ENCODE measurements around the gene GSE1. TPM values are rescaled to one million over a fixed set of nuclear protein-coding genes. Genes with fewer than 3 reads are reported as not detected.

The GSE1 gene
- total and polyA plus RNA-seq, 9 of the 15 experiments (the other 6 are each of a cell fraction or from before 2014, with no cell fraction given), result 12.2 to 244 (median 57.9) TPM

- TF ChIP-seq HMBOX1 (IDR thresholded peaks at IDR 0.05) (no peak), CTCF (IDR thresholded peaks at IDR 0.05 in 2 of 3, conservative IDR thresholded peaks at IDR 0.05 in 1 of 3; ENCODE audit: insufficient read depth in 2 of 3, low read depth in 1 of 3, low read length in 3 of 3) (peak; percentile 51 to 61 (median 55)), POLR2AphosphoS2 (IDR thresholded peaks at IDR 0.05; ENCODE audit: low read length) (peak; percentile 93), PYGO2 (tag; IDR thresholded peaks at IDR 0.05) (no peak), POLR2A (conservative IDR thresholded peaks at IDR 0.05) (peak; percentile 48), ELF2 (CRISPR knock-in tag; IDR thresholded peaks at IDR 0.05) (no peak), BRD4 (IDR thresholded peaks at IDR 0.05) (no peak), RAD21 (CRISPR knock-in tag; conservative IDR thresholded peaks at IDR 0.05 in 1 of 2, IDR thresholded peaks at IDR 0.05 in 1 of 2) (peak in 1 of 2 experiments; percentile 47; a peak in 2 of 4 replicates), L3MBTL2 (IDR thresholded peaks at IDR 0.05) (0 out of 2 replicates have a peak, but pooled peaks have one; percentile 29), PCBP2 (IDR thresholded peaks at IDR 0.05; ENCODE audit: low read depth, low read length, poor library complexity, severe bottlenecking) (no peak), CEBPB (tag; IDR thresholded peaks at IDR 0.05) (no peak), CGGBP1 (CRISPR knock-in tag; IDR thresholded peaks at IDR 0.05) (no peak), PML (IDR thresholded peaks at IDR 0.05; ENCODE audit: low read length) (0 out of 2 replicates have a peak, but pooled peaks have one; percentile 25), ILF3 (IDR thresholded peaks at IDR 0.05; ENCODE audit: borderline replicate concordance) (0 out of 2 replicates have a peak, but pooled peaks have one; percentile 4), SMARCA5 (IDR thresholded peaks at IDR 0.05) (no peak), ZNF551 (CRISPR knock-in tag; IDR thresholded peaks at IDR 0.05) (0 out of 2 replicates have a peak, but pooled peaks have one; percentile 25), HDAC6 (IDR thresholded peaks at IDR 0.05; ENCODE audit: low read depth, low read length) (no peak), POLR2AphosphoS5 (IDR thresholded peaks at IDR 0.05; ENCODE audit: control insufficient read depth, insufficient read depth, low read depth, low read length) (peak; percentile 52), POLR2B (IDR thresholded peaks at IDR 0.05; ENCODE audit: low read depth, partially characterized antibody) (peak; percentile 57), SUPT5H (IDR thresholded peaks at IDR 0.05) (peak; percentile 55), BRD9 (IDR thresholded peaks at IDR 0.05; ENCODE audit: low read depth, partially characterized antibody) (no peak)
- TF ChIP-seq, protein P1, sequence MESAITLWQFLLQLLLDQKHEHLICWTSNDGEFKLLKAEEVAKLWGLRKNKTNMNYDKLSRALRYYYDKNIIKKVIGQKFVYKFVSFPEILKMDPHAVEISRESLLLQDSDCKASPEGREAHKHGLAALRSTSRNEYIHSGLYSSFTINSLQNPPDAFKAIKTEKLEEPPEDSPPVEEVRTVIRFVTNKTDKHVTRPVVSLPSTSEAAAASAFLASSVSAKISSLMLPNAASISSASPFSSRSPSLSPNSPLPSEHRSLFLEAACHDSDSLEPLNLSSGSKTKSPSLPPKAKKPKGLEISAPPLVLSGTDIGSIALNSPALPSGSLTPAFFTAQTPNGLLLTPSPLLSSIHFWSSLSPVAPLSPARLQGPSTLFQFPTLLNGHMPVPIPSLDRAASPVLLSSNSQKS (CRISPR knock-in tag; IDR thresholded peaks at IDR 0.05), result no peak
- TF ChIP-seq, protein P2, sequence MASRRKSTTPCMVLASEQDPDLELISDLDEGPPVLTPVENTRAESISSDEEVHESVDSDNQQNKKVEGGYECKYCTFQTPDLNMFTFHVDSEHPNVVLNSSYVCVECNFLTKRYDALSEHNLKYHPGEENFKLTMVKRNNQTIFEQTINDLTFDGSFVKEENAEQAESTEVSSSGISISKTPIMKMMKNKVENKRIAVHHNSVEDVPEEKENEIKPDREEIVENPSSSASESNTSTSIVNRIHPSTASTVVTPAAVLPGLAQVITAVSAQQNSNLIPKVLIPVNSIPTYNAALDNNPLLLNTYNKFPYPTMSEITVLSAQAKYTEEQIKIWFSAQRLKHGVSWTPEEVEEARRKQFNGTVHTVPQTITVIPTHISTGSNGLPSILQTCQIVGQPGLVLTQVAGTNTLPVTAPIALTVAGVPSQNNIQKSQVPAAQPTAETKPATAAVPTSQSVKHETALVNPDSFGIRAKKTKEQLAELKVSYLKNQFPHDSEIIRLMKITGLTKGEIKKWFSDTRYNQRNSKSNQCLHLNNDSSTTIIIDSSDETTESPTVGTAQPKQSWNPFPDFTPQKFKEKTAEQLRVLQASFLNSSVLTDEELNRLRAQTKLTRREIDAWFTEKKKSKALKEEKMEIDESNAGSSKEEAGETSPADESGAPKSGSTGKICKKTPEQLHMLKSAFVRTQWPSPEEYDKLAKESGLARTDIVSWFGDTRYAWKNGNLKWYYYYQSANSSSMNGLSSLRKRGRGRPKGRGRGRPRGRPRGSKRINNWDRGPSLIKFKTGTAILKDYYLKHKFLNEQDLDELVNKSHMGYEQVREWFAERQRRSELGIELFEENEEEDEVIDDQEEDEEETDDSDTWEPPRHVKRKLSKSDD (conservative IDR thresholded peaks at IDR 0.05; ENCODE audit: low read length), result no peak
These were observed 62.2 kb downstream of the GSE1 start (continued) for GRCh38 chr16:85675251-85675874.
